HCT116 (cell line): ENCODE results near the gene RFTN1. TPM values are rescaled to one million over a fixed set of nuclear protein-coding genes. Genes with fewer than 3 reads are reported as not detected.
A peak's percentile ranks its signal among the peaks of the same experiment; 100 is the strongest.

Source experiments
- ATAC-seq: fragments of 200-7000 bp; cut with Tn5 transposase; 2 replicates; pipeline ENCODE4 v1.9.1; 2020; ENCODE audit warnings: mild to moderate bottlenecking, moderate library complexity
- BruUV-seq: library from RNA; stranded (reverse); fragments of 400-500 nt; replicated peaks from 2 replicates; lab custom pipeline; 2021; lab: Mats Ljungman, UMichigan
- CTCF ChIA-PET: fragments of 300-600 bp; sonication (Branson Sonifier 250); formaldehyde crosslinking; loops from one replicate; lab custom pipeline; 2021; ENCODE audit warnings: antibody characterized with exemption; lab: Charles Lee
- POLR2A ChIA-PET: fragments of 300-600, 350-600 bp; sonication (Branson Sonifier 250); formaldehyde crosslinking; loops from one replicate; lab custom pipeline; 2021; ENCODE audit warnings: antibody characterized with exemption; lab: Charles Lee
- RAD21 ChIA-PET, 2 experiments: fragments of 300-600 bp; sonication (Branson Sonifier 250); formaldehyde crosslinking; loops; one replicate each; lab custom pipeline; 2023; ENCODE audit warnings: low total read pairs in 2 of 2; ENCODE audit not compliant: uncharacterized antibody in 2 of 2, unreplicated experiment in 2 of 2, low non-redundant PET in 1 of 2; lab: Charles Lee
- DNase-seq: peaks from one replicate; pipeline ENCODE4 v3.0.0-alpha.2; 2010; ENCODE audit warnings: low read depth, low spot score
- H2AFZ ChIP-seq: fragments of 200-600 bp; shearing (Covaris generic), sonication (generic); 2 replicates; pipeline ENCODE4 v1.6.1; 2017; ENCODE audit warnings: low read depth, mixed run types, mixed read lengths, antibody characterized with exemption, low read length; ENCODE audit not compliant: poor library complexity, severe bottlenecking
- H3K27ac ChIP-seq: 2 replicates; pipeline ENCODE4 v1.5.1; 2012; ENCODE audit warnings: low read depth, low read length
- H3K27me3 ChIP-seq: fragments of 200-600 bp; sonication (generic); 2 replicates; pipeline ENCODE4 v1.6.1; 2016; ENCODE audit warnings: mixed run types, low read length, mixed read lengths; ENCODE audit not compliant: insufficient read depth
- H3K36me3 ChIP-seq, 2 experiments: fragments of 200-500 bp in 1 of 2; fragments of 200-600 bp in 1 of 2; sonication (Bioruptor generic) in 1 of 2; sonication (generic) in 1 of 2; 2 replicates each; pipeline versions ENCODE4 v1.5.1 to v1.6.1; 2014 to 2016; ENCODE audit warnings: low read length in 2 of 2, inconsistent platforms in 1 of 2, mixed read lengths in 1 of 2, mixed run types in 1 of 2; ENCODE audit not compliant: insufficient read depth in 2 of 2, control insufficient read depth in 1 of 2
- H3K4me1 ChIP-seq, 2 experiments: fragments of 200-600 bp in 1 of 2; sonication (generic) in 1 of 2; 2 replicates each; pipeline versions ENCODE4 v1.5.1 to v1.6.1; 2012 to 2017; ENCODE audit warnings: low read length in 2 of 2, inconsistent platforms in 1 of 2, mild to moderate bottlenecking in 1 of 2, mixed read lengths in 1 of 2, mixed run types in 1 of 2, moderate library complexity in 1 of 2; ENCODE audit not compliant: insufficient read depth in 2 of 2, control insufficient read depth in 1 of 2
- H3K4me2 ChIP-seq: fragments of 200-600 bp; sonication (generic); 2 replicates; pipeline ENCODE4 v1.6.1; 2017; ENCODE audit warnings: mixed run types, low read length, mixed read lengths
- H3K4me3 ChIP-seq, 2 experiments: fragments of 200-600 bp in 1 of 2; sonication (generic) in 1 of 2; replicated peaks in 1 of 2; 2 replicates each; pipeline ENCODE4 v1.5.1; 2011 to 2016; ENCODE audit warnings: low read length in 2 of 2, control low read depth in 1 of 2, low read depth in 1 of 2, mild to moderate bottlenecking in 1 of 2, mixed read lengths in 1 of 2, mixed run types in 1 of 2
- H3K79me2 ChIP-seq: fragments of 200-600 bp; sonication (generic); 2 replicates; pipeline ENCODE4 v1.6.1; 2017; ENCODE audit warnings: mild to moderate bottlenecking, mixed run types, low read length, moderate library complexity, mixed read lengths; ENCODE audit not compliant: insufficient read depth
- H3K9ac ChIP-seq: fragments of 200-600 bp; sonication (generic); 2 replicates; pipeline ENCODE4 v1.6.1; 2016; ENCODE audit warnings: low read length, mixed read lengths
- H3K9me2 ChIP-seq: fragments of 200-600 bp; sonication (generic), shearing (Covaris generic); 2 replicates; pipeline ENCODE4 v1.6.1; 2017; ENCODE audit warnings: mixed run types, mild to moderate bottlenecking, moderate library complexity; ENCODE audit not compliant: insufficient read depth
- H3K9me3 ChIP-seq, 2 experiments: fragments of 200-500 bp in 1 of 2; fragments of 200-600 bp in 1 of 2; sonication (Bioruptor generic) in 1 of 2; sonication (generic) in 1 of 2; 2 replicates each; pipeline ENCODE4 v1.6.1; 2014 to 2017; ENCODE audit warnings: low read length in 2 of 2, mixed read lengths in 2 of 2, inconsistent platforms in 1 of 2, low read depth in 1 of 2, mild to moderate bottlenecking in 1 of 2, mixed run types in 1 of 2, moderate library complexity in 1 of 2; ENCODE audit not compliant: control insufficient read depth in 1 of 2, insufficient read depth in 1 of 2
- H4K20me1 ChIP-seq: fragments of 200-600 bp; sonication (generic), shearing (Covaris generic); 2 replicates; pipeline ENCODE4 v1.6.1; 2017; ENCODE audit warnings: mixed run types, mild to moderate bottlenecking, moderate library complexity; ENCODE audit not compliant: insufficient read depth
- CEBPB ChIP-seq: IDR thresholded peaks from 2 replicates; pipeline ENCODE4 v1.6.1; 2012; ENCODE audit warnings: low read depth
- EGR1 ChIP-seq: IDR thresholded peaks from 2 replicates; pipeline ENCODE4 v1.6.1; 2012; ENCODE audit warnings: low read depth
- ELF1 ChIP-seq: IDR thresholded peaks from 2 replicates; pipeline ENCODE4 v1.6.1; 2012; ENCODE audit warnings: low read depth, borderline replicate concordance
- EZH2 ChIP-seq: fragments of 200-600 bp; sonication (generic); IDR thresholded peaks from 2 replicates; pipeline ENCODE4 v1.6.1; 2017; ENCODE audit warnings: antibody characterized with exemption, mixed run types
- JUND ChIP-seq: IDR thresholded peaks from 2 replicates; pipeline ENCODE4 v1.6.1; 2012
- POLR2A ChIP-seq: IDR thresholded peaks from 2 replicates; pipeline ENCODE4 v1.7.0; 2011; ENCODE audit warnings: borderline replicate concordance; ENCODE audit not compliant: insufficient read depth, insufficient read length; ENCODE audit errors: extremely low read depth
- SIN3A ChIP-seq: IDR thresholded peaks from 2 replicates; pipeline ENCODE4 v1.6.1; 2012; ENCODE audit warnings: low read depth
- TCF7L2 ChIP-seq: IDR thresholded peaks from 2 replicates; pipeline ENCODE4 v1.7.0; 2011; ENCODE audit warnings: borderline replicate concordance, inconsistent platforms; ENCODE audit not compliant: insufficient read depth, insufficient read length; ENCODE audit errors: extremely low read depth
- ZFX ChIP-seq: fragments of 450-650 bp; IDR thresholded peaks from 2 replicates; pipeline ENCODE4 v1.6.1; 2017
- intact Hi-C: fragments of 100-400 bp; cut with micrococcal nuclease; formaldehyde crosslinking; loops from 2 replicates; pipeline ENCODE4 v1.10.0; 2022
- total RNA-seq: library from RNA; stranded (reverse); gene quantifications from one replicate; pipeline ENCODE4 v1.2.1, GENCODE V29; 2021; ENCODE audit not compliant: unreplicated experiment
- TF ChIP-seq, protein P1 (sequence below): IDR thresholded peaks from 2 replicates; pipeline ENCODE4 v1.6.1; 2011; ENCODE audit warnings: mild to moderate bottlenecking, low read length, moderate library complexity; ENCODE audit not compliant: insufficient replicate concordance; ENCODE audit errors: extremely low read depth
- TF ChIP-seq, protein P2 (sequence below), 3 experiments: fragments of 200-600 bp in 1 of 3; sonication (generic) in 1 of 3; IDR thresholded peaks in 2 of 3; conservative IDR thresholded peaks in 1 of 3; 2 replicates each; pipeline ENCODE4 v1.5.1; 2012 to 2017; ENCODE audit warnings: low read depth in 2 of 3, low read length in 2 of 3, antibody characterized with exemption in 1 of 3, borderline replicate concordance in 1 of 3, control low read depth in 1 of 3, mild to moderate bottlenecking in 1 of 3, mixed read lengths in 1 of 3, mixed run types in 1 of 3, moderate library complexity in 1 of 3; ENCODE audit not compliant: insufficient read depth in 1 of 3
- TF ChIP-seq, protein P3 (sequence below): IDR thresholded peaks from 2 replicates; pipeline ENCODE4 v1.6.1; 2012

RFTN1 gene
- total RNA-seq, 1 experiment from 2014 or later, result 3.9 TPM

DNA sequence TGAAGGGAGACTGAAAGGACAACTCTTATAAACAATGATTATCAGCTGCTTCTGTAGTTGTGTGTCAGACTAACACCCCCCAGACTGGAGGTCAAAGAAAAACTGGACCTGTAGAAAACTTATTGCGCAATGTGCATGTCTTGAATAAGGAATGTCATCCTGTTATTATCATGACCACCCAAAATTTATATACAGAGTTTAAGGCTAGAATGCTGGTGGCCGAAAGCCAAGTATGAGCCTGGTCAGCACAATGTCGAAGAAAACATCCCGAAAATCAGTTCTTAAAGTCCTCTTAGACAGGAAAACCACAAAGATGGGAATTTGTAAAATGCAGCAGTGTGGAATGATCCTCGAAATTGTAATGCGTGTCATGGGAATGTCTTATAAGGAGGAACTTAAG, 29.3 kb downstream of the RFTN1 start:
- H3K27ac ChIP-seq, result no peak overlapping the region
- no peaks in the 10 kb centered on the region for H3K9me3 ChIP-seq
- POLR2A ChIA-PET, result no interaction called here
- no peak overlapping the region for H3K4me2 ChIP-seq
- no peak overlapping the region for H3K4me3 ChIP-seq
- no peaks in the 10 kb centered on the region for H3K27me3 ChIP-seq
- no peaks in the 10 kb centered on the region for H3K9me2 ChIP-seq
- no peaks in the 10 kb centered on the region for H3K4me1 ChIP-seq
- H3K36me3 ChIP-seq, result no peaks in the 10 kb centered on the region
- no peak overlapping the region for H2AFZ ChIP-seq
- no TSS peak for BruUV-seq
- intact Hi-C loops, result no loop called here
- TF ChIP-seq, protein P1, sequence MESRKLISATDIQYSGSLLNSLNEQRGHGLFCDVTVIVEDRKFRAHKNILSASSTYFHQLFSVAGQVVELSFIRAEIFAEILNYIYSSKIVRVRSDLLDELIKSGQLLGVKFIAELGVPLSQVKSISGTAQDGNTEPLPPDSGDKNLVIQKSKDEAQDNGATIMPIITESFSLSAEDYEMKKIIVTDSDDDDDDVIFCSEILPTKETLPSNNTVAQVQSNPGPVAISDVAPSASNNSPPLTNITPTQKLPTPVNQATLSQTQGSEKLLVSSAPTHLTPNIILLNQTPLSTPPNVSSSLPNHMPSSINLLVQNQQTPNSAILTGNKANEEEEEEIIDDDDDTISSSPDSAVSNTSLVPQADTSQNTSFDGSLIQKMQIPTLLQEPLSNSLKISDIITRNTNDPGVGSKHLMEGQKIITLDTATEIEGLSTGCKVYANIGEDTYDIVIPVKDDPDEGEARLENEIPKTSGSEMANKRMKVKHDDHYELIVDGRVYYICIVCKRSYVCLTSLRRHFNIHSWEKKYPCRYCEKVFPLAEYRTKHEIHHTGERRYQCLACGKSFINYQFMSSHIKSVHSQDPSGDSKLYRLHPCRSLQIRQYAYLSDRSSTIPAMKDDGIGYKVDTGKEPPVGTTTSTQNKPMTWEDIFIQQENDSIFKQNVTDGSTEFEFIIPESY, result no peak
- peak; percentile 38; the same call in 1 of the 2 replicates for TF ChIP-seq CEBPB
- RAD21 ChIA-PET, result no interaction called here
- no peak overlapping the region for H3K9ac ChIP-seq
- DNase-seq (no peak), ATAC-seq (no peak)
- CTCF ChIA-PET, result no interaction called here
- H3K79me2 ChIP-seq, result no peaks in the 10 kb centered on the region
- H4K20me1 ChIP-seq, result no peaks in the 10 kb centered on the region

DNA sequence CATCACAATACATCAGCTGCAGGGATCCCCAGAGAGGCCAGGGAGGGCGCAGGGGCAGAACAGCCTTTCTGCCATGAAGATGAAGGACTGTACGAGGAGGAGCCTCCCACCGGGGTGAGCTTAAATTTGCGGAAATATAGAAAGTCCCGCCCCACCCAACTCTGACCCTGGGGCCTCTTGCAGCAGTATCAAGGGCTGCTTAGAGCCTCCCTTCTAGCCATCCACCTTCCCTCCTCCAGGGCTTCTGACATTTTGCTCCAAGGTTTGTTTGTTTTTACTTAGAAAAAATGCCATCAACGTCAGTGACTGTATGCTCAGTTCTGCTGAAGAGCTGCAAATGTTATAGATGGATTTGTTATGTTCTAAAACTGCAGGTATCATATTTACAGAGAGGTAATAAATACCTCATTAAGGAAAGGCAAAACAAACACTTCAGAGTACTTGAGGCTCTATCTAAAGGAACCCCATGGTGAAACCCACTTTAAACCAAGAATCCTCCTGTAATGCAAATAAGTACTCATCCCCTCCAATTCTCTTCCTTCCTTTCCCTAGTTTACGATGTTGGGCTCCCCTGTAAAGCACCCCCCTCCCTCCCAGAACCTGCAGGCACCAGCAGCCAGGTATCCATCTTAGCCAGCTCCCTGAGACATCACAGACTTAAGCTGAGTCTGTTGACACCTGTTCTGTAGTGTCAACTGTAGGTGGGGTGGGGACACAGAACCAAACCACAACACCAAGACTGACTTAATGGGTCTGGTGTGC, 30.5 kb downstream of the RFTN1 start:
- Histone ChIP-seq H3K4me2 (no peak overlapping the region), H3K4me1 (no peaks in the 10 kb centered on the region)
- TF ChIP-seq EZH2, result no peak
- TF ChIP-seq, protein P2, sequence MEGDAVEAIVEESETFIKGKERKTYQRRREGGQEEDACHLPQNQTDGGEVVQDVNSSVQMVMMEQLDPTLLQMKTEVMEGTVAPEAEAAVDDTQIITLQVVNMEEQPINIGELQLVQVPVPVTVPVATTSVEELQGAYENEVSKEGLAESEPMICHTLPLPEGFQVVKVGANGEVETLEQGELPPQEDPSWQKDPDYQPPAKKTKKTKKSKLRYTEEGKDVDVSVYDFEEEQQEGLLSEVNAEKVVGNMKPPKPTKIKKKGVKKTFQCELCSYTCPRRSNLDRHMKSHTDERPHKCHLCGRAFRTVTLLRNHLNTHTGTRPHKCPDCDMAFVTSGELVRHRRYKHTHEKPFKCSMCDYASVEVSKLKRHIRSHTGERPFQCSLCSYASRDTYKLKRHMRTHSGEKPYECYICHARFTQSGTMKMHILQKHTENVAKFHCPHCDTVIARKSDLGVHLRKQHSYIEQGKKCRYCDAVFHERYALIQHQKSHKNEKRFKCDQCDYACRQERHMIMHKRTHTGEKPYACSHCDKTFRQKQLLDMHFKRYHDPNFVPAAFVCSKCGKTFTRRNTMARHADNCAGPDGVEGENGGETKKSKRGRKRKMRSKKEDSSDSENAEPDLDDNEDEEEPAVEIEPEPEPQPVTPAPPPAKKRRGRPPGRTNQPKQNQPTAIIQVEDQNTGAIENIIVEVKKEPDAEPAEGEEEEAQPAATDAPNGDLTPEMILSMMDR (IDR thresholded peaks at IDR 0.05 in 2 of 3, conservative IDR thresholded peaks at IDR 0.05 in 1 of 3; ENCODE audit: borderline replicate concordance in 1 of 3, insufficient read depth in 1 of 3, low read depth in 2 of 3, low read length in 2 of 3), result no peak
- no peak for TF ChIP-seq EGR1
- TF ChIP-seq ZFX, result no peak
- no peak for TF ChIP-seq POLR2A
- no peak for TF ChIP-seq ELF1
- no peak for TF ChIP-seq JUND
- TF ChIP-seq, protein P3, sequence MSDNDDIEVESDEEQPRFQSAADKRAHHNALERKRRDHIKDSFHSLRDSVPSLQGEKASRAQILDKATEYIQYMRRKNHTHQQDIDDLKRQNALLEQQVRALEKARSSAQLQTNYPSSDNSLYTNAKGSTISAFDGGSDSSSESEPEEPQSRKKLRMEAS, result no peak
- no peak for TF ChIP-seq TCF7L2
- TF ChIP-seq CEBPB, result no peak
- TF ChIP-seq SIN3A, result no peak
- TF ChIP-seq, all 23 proteins: peak for 0
- intact Hi-C loops, result no loop called here
- ChIA-PET RAD21 (no interaction called here), POLR2A (no interaction called here), CTCF (no interaction called here)
- DNase-seq (no peak), ATAC-seq (no peak)
- Histone ChIP-seq H3K4me3 (no peak overlapping the region), H3K79me2 (no peaks in the 10 kb centered on the region), H2AFZ (no peak overlapping the region), H3K9me2 (no peaks in the 10 kb centered on the region), H3K9me3 (no peaks in the 10 kb centered on the region), H3K9ac (no peak overlapping the region), H4K20me1 (no peaks in the 10 kb centered on the region), H3K36me3 (no peaks in the 10 kb centered on the region), H3K27me3 (no peaks in the 10 kb centered on the region), H3K27ac (no peak overlapping the region)
- no TSS peak for BruUV-seq
